Stimulated activated CD8-positive, alpha-beta memory T cell treated with anti-CD3 and anti-CD28 coated beads, Interleukin-15, amount 100 ng/mL, for 48 hours (primary cell): Measurements from ENCODE around the gene SLCO4A1.

ENCODE experiments used
- DNase-seq, 2 donors: peaks; one replicate each; pipeline ENCODE4 v3.0.0-alpha.2; 2020; ENCODE audit warnings: low read depth in 2 of 2

The SLCO4A1 gene

DNA sequence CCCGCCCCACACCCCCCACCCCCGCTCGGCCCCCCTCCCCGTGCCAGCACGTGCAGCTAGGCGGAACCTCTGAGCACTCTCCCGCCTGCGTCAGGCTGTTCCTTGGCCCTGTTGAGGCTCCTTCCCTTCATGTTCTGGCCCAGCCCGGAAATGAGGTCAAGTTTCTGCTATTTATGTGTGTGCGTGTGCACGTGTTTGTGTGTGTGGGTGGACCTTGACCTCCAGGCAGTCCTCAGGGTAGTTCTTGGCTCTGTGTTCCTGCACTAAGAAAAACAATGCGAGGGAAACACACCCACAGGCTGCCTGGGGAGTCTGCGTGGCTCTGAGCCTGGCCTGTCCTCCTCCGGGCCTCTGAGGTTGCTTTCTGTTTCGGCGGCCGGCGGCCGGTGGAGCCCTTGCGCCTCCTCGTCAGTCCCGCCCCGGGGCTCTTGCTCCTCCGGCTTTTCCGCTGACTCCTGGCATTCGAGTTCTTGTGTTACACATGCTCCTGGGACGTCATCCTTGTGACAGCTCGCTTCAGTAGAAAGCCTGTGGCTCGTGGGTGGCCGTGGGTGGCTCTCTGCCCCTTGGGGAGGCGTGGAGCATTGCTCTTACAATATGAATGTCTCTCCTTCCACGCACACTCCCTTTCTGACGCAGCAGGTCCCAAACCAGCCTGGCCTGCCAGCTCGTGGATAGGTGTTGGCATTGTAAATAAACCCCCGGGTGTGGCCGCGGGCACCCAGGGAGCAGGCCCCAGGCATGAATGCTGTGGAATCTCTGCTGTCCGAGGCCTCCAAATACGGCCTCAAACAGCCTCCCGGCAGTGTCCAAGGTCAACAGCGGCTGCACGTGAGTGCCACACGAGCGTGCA is 10.0 kb downstream of the SLCO4A1 start:
- DNase-seq = peak; percentile 40 to 53

DNA sequence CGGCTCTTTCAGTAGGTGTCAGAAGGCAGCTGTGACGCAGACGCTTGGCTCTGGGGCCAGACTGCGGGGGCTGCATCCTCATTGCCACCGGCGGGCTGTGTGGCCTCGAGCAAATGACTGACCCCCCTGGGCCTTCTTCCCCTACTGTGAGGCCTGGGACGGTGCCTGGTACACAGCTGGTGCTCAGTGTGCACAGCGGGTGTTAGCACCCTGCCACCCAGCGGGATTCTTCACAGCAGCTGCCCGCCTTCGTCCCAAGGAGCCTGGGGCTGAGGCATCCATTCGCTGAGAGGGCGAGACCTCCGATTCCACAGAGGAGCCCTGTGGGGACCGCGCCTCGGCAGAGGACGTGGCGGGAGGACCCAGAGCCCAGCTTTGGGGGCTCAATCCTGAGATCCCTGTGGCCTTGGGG is 10.6 kb downstream of the SLCO4A1 start:
- DNase-seq = no peak

DNA sequence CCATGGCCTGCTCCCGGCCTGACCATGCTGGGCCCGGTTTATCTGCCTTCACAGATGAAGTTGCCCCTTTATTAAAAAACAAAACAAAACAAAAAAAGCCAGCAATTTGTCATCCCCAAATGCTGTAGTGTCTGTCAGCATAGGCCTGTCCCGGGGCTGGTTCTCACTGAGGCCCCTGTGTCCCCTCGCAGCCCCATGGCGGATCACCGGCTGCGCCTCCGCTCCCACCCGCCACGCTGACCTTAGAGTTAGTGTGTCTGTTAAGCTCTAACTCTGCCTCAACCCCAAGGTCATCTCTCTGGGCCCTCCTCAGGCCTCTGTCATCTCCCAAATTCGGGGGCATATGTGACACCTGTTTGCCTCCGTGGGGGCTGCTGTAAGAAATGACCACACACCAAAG is 11.1 kb downstream of the SLCO4A1 start:
- no peak for DNase-seq

DNA sequence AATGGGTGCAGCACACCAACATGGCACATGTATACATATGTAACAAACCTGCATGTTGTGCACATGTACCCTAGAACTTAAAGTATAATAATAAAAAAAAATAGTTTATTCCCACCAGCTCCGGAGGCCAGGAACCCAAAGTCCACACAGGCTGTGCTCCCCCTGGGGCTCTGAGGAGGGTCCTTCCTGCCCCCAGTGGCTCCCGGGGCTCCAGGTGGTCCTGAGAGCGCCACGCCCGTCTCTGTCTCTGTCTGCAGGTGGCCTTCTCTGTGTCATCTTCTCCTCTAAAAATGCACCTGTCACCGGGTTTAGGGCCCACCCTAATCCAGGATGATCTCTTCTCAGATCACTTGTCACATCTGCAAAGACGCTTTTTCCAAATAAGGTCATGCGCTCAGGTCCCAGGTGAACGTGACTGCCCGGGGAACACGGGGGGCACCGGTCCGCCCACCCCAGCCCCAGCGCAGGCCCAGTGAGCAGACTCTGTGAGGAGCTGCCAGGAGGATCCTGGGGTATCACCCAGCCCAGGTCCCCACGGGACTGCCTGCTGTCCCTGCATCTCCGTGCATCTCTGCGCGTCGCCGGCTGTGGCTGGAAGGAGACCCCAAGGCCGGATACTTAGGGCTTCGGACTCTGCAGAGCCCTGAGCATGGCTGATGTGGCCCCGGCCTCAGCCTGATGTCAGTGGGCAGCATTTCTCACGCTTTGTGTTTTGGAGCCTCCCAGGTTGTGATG is 11.8 kb downstream of the SLCO4A1 start:
- no peak for DNase-seq

GRCh38 chr20:62655282-62656196 is 13.2 kb downstream of the SLCO4A1 start:
- DNase-seq = no peak

GRCh38 chr20:62656197-62656918 is 14.1 kb downstream of the SLCO4A1 start:
- no peak for DNase-seq

DNA sequence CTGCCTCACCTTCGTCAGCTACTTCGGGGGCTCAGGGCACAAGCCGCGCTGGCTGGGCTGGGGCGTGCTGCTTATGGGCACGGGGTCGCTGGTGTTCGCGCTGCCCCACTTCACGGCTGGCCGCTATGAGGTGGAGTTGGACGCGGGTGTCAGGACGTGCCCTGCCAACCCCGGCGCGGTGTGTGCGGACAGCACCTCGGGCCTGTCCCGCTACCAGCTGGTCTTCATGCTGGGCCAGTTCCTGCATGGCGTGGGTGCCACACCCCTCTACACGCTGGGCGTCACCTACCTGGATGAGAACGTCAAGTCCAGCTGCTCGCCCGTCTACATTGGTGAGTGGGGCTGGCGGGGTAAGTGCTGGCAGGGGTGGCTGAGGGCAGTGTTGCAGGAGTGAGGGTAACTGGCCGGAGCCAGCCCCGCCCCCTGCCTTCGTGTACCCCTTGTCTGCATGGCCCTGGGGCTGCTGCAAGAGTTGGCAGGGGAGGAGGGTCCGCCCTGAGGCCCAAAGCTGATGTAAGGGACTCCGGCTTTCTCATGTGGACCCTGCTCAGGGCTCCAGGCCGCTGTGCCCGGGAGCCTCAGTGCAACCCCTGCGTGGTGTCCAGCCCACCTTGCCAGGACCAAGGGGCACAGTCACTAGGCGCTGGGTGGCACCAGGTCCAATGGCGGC is 14.8 kb downstream of the SLCO4A1 start:
- DNase-seq = no peak

DNA sequence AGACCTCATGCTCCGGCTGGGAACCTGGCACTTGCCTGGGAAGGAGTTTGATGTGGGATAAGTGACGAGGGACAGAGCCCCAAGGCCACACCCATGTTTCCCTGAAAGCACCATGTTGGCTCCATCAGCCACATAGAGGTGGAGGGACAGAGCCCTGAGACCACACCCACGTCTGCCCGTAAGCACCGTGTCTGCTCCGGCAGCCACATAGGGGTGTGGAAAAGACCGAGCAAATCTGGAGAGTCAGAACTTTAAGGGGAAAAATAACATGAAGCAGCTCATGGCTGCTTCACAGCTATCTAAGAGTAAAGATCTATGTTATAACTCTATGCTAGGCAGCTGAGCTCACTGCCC is 15.3 kb downstream of the SLCO4A1 start:
- no peak for DNase-seq

- DNase-seq = no peak
These were observed 15.7 kb downstream of the SLCO4A1 start for GRCh38 chr20:62657956-62658355.

DNA sequence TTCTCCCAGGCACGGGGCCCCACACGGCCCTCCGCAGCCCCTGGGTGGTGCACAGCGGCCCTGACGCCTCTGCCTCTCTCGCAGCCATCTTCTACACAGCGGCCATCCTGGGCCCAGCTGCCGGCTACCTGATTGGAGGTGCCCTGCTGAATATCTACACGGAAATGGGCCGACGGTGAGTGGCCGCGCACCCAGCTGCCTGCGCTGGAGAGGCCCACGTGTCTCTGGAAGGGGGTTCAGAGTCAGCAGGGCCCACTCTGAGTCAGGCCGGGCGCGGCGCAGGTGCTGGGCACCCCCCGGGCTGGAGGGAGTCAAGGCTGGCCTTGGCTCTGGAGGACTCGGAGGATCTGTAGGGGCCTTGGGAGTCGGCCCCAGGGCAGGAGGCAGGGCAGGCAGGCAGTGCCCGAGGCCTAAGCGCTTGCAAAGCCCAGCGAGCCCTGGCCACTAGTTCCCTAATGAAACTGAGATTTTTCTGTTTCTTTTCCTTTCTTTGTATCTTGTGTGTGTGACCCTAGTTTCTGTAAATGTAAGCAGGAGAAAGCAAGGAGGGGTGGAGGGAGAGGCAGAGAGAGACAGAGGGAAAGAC is 16.4 kb downstream of the SLCO4A1 start:
- DNase-seq = no peak

GRCh38 chr20:62659488-62660239 is 17.4 kb downstream of the SLCO4A1 start:
- no peak for DNase-seq

DNA sequence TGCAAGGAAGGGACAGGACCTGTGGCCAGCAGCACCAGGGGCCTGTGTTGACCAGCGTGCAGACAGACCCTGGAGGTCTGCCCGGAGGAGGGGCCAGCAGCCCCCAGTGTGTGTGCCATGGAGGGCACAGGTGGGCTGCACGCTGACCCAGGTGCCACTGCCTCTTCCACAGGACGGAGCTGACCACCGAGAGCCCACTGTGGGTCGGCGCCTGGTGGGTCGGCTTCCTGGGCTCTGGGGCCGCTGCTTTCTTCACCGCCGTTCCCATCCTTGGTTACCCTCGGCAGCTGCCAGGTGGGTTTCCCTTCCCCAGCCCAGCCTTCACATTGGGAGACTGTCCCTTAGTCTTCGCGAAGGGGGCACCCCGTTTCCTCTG is 17.9 kb downstream of the SLCO4A1 start:
- DNase-seq = no peak

GRCh38 chr20:62660768-62661167 is 18.5 kb downstream of the SLCO4A1 start:
- DNase-seq = no peak

DNA sequence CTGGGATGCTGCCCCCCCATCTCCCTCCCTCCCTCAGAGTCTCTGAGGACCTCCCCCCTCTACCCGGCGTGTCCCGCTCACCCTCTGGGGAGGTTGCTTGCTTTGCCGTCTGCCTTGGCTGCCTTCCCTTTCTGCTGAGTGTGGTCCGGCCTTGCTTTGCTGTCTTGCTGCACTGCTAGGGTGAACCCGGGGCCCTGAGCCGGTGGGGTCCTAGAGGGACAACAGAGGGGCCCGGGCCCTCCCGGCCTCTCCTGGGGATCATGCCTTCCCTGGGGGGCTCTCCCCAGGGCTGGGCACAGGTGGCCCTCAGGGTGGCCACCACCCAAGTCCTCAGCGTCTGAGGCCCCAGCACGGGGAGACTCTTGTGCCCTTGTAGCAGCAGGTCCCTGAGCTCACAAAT is 19.3 kb downstream of the SLCO4A1 start:
- DNase-seq = no peak

DNA sequence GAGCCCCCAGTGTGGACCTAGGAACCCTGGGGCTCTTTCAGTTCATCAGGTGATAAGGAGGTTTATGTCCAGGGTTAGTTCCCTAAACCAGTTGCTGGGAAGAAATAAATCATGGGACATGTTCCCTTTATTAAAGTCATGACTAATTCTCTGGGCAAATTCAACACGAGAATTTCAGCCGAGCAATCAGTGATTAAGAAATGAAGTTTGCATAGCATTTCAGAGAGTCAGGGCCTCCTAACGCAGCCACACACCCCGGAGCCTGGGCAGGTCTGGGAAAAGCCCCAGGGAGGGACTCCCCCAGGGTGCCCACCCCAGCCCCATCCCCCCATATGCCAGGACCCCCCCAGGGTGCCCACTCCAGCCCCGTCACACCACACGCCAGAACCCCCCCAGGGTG is 20.1 kb downstream of the SLCO4A1 start:
- no peak for DNase-seq

- no peak for DNase-seq
These were observed 21.1 kb downstream of the SLCO4A1 start for GRCh38 chr20:62663145-62664018.

DNA sequence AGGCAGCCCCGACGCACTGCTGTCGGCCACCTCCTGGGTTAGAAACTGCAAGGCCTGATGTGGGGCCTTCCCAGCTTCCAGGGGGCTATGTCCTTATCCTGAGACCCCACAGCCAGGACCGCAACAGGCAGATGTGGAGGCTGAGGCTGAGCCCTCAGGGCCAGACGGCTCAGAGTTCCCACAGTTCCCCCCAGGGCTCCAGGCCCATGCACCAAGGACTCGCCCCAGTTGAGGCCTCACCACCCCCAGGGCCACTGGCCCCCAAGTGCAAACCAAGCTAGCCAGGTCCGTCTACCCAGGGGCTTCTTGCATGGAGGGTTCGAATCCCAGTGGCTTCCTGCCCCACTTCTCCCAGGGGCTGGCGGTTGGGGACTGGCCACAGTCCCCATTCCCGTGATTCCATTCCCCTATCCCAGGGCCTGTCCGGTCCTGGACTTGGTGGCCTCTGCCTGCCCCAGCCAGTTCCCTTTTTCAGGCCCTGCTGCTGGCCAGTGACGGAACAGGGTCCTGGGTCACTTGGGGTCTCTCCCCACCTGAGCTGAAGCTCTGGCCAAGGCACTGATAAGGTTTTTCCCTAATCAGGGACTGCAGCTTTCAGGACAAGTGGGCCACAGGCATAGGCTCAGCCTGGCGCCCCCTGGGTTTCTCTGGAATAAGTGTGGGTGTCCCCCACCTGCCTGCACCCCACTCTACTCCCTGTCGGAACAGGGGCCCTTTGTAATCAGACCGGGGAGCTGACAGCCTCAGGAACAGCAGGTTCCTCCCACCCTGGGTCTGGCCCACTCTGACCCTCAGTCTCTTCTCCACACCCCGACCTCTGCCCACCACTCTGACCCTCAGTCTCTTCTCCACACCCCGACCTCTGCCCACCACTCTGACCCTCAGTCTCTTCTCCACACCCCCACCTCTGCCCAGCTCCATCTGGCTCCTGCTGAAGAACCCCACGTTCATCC is 22.0 kb downstream of the SLCO4A1 start:
- DNase-seq = no peak
